Transverse colon (tissue), 4 donors: ENCODE measurements around the gene RASA4.
"Not testable (repeated sequence)": the region's sequence is repeated elsewhere in the genome, so short reads cannot be mapped to it uniquely, and the experiment has no call there.

Experiments
- EP300 ChIP-seq: sonication (generic); formaldehyde crosslinking; IDR thresholded peaks from one replicate; pipeline ENCODE4 v1.6.1; 2017; ENCODE audit warnings: antibody characterized with exemption, low read depth
- POLR2A ChIP-seq: fragments of 450-650 bp; IDR thresholded peaks from one replicate; pipeline ENCODE4 v1.6.1; 2016; ENCODE audit warnings: antibody characterized with exemption, mild to moderate bottlenecking, moderate library complexity
- POLR2AphosphoS5 ChIP-seq, 3 donors: sonication (generic); formaldehyde crosslinking; IDR thresholded peaks; one replicate each; pipeline ENCODE4 v1.6.1; 2016; ENCODE audit warnings: antibody characterized with exemption in 3 of 3
- TF ChIP-seq, protein P1 (sequence below), 5 experiments: fragments of 200-600 bp in 3 of 5; fragments of 450-650 bp in 2 of 5; sonication (generic) in 3 of 5; IDR thresholded peaks; 1 replicate in 2 of 5; 2 replicates in 3 of 5; pipeline ENCODE4 v1.5.1; 2016 to 2017; ENCODE audit warnings: antibody characterized with exemption in 5 of 5, inconsistent platforms in 3 of 5, mild to moderate bottlenecking in 2 of 5, moderate library complexity in 1 of 5

DNA sequence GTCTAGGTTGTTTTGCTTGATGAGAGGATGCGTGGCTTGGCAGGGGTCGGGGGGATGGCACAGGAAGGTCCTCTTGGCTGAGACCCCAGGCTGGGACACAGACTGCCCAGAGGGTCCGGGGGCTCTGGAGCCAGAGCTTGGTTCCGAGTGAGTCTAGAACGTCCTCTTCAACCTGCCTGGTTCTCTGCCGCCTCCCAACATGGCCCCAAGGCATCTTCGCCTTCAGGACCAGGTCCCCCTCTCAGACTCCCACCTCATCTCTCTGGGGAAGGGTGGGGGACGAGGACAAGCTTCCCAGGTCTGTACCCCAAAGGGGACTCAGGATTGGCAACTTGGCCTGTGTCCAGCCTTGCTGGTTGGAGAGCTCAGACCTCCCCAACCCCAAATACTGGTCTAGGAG, 74.5 kb downstream of the RASA4 start:
- TF ChIP-seq, protein P1, sequence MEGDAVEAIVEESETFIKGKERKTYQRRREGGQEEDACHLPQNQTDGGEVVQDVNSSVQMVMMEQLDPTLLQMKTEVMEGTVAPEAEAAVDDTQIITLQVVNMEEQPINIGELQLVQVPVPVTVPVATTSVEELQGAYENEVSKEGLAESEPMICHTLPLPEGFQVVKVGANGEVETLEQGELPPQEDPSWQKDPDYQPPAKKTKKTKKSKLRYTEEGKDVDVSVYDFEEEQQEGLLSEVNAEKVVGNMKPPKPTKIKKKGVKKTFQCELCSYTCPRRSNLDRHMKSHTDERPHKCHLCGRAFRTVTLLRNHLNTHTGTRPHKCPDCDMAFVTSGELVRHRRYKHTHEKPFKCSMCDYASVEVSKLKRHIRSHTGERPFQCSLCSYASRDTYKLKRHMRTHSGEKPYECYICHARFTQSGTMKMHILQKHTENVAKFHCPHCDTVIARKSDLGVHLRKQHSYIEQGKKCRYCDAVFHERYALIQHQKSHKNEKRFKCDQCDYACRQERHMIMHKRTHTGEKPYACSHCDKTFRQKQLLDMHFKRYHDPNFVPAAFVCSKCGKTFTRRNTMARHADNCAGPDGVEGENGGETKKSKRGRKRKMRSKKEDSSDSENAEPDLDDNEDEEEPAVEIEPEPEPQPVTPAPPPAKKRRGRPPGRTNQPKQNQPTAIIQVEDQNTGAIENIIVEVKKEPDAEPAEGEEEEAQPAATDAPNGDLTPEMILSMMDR (IDR thresholded peaks at IDR 0.05): not testable (repeated sequence)
- not testable (repeated sequence) for TF ChIP-seq POLR2AphosphoS5 (IDR thresholded peaks at IDR 0.05); POLR2A; EP300
